ENCODE measurements around the gene EBLN2. TPM values are rescaled to one million over a fixed set of nuclear protein-coding genes. Genes with fewer than 3 reads are reported as not detected.
"Not testable (repeated sequence)": the region's sequence is repeated elsewhere in the genome, so short reads cannot be mapped to it uniquely, and the experiment has no call there.

Gene EBLN2
- total RNA-seq, 2 experiments from 2014 or later: 5.1 to 6.2 TPM

DNA sequence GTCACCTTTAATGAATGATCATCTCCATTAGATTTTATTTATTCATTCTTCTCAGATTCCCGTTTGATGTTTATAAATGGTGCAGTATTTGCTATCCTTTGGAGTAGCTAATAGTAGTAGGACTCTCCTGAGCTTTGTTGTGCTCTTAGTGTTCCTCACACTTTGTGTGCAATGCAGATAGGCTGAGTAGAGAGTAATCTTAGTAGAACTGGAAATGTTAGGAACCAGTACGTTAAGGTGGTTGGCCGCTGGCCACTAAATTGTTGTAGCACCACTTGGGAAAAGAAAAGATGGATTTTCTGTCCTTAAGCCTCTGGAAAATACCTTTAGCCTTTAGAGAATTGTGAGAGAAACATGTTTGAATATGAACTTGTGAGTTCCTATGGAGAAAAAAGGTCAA lies 19.9 kb upstream of the EBLN2 start:
- peaks cover 16% of the 10 kb centered on the region for H3K36me3 Mint-ChIP-seq
- H3K27ac Mint-ChIP-seq: no peak overlapping the region
- H3K4me1 Mint-ChIP-seq: peaks cover 42% of the 10 kb centered on the region
- no peak for DNase-seq
- CTCF ChIA-PET: interaction anchor here (1.1 kb wide), 1 partner anchor 15 kb away, joined by 3 read pairs; no protein-coding TSS in a partner anchor
- H3K27me3 Mint-ChIP-seq: no peaks in the 10 kb centered on the region
- H3K4me3 Mint-ChIP-seq: no peak overlapping the region
- ATAC-seq: no peak
- H3K9me3 Mint-ChIP-seq (ENCODE audit: low read depth): no peaks in the 10 kb centered on the region

- CTCF ChIA-PET: no interaction called here
- H3K9me3 Mint-ChIP-seq (ENCODE audit: low read depth): no peaks in the 10 kb centered on the region
- H3K27ac Mint-ChIP-seq: no peak overlapping the region
- H3K27me3 Mint-ChIP-seq: no peaks in the 10 kb centered on the region
- peaks cover 14% of the 10 kb centered on the region for H3K36me3 Mint-ChIP-seq
- DNase-seq (no peak), ATAC-seq (no peak)
- H3K4me3 Mint-ChIP-seq: no peak overlapping the region
- peaks cover 31% of the 10 kb centered on the region for H3K4me1 Mint-ChIP-seq
These were observed 18.0 kb upstream of the EBLN2 start for GRCh38 chr3:73043414-73043813.

DNA sequence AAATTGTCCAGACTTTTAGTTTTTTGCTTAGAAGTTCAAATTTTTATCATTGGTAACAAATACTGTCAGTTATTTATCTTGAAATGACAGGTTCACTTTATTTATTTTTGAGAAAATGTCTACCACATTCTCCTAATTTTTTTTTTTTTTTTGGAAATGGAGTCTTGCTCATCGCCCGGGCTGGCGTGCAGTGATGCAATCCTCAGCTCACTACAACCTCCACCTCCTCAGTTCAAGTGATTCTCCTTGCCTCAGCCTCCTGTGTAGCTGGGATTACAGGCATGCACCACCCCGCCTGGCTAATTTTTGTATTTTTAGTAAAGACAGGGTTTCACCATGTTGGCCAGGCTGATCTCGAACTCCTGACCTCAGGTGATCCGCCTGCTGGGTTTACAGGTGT lies 16.1 kb upstream of the EBLN2 start:
- Mint-ChIP-seq H3K27ac (no peak overlapping the region), H3K9me3 (ENCODE audit: low read depth) (no peaks in the 10 kb centered on the region), H3K27me3 (no peaks in the 10 kb centered on the region), H3K4me1 (peaks cover 28% of the 10 kb centered on the region), H3K36me3 (peaks cover 15% of the 10 kb centered on the region), H3K4me3 (no peak overlapping the region)
- no peak for ATAC-seq
- CTCF ChIA-PET: interaction anchor here (1.1 to 3.0 kb wide), 2 partner anchors 9 to 11 kb away, joined by 3 to 12 read pairs; no protein-coding TSS in a partner anchor
- no peak for DNase-seq

- Mint-ChIP-seq H3K4me1 (peaks cover 28% of the 10 kb centered on the region), H3K27ac (no peak overlapping the region), H3K9me3 (ENCODE audit: low read depth) (no peaks in the 10 kb centered on the region), H3K36me3 (peaks cover 17% of the 10 kb centered on the region), H3K4me3 (no peak overlapping the region), H3K27me3 (no peaks in the 10 kb centered on the region)
- CTCF ChIA-PET: interaction anchor here (3.0 kb wide), 1 partner anchor 10 kb away, joined by 12 read pairs; no protein-coding TSS in a partner anchor
- DNase-seq (no peak), ATAC-seq (no peak)
These were observed 15.3 kb upstream of the EBLN2 start for GRCh38 chr3:73046195-73046594.

DNA sequence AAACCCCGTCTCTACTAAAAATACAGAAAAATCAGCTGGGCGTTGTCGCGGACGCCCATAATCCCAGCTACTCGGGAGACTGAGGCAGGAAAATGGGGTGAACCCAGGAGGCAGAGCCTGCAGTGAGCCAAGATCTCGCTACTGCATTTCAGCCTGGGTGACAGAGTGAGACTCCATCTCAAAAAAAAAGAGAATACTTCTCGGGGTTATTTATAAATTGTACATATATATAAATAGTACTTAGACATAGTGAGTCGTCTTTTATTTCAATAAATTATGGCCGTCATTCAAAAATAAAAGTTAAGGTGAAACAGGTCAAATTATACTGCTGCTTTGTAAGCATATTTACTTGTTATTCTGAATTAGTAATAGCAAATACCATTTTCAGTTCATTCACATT lies 12.1 kb upstream of the EBLN2 start:
- Mint-ChIP-seq H3K9me3 (ENCODE audit: low read depth) (no peaks in the 10 kb centered on the region), H3K36me3 (peaks cover 15% of the 10 kb centered on the region), H3K4me1 (peaks cover 13% of the 10 kb centered on the region), H3K4me3 (no peak overlapping the region), H3K27me3 (no peaks in the 10 kb centered on the region), H3K27ac (no peak overlapping the region)
- ATAC-seq (no peak), DNase-seq (no peak)
- CTCF ChIA-PET: no interaction called here

GRCh38 chr3:73052857-73053256 lies 8.6 kb upstream of the EBLN2 start:
- Mint-ChIP-seq H3K36me3 (peaks cover 10% of the 10 kb centered on the region), H3K4me3 (no peak overlapping the region), H3K4me1 (peaks cover 13% of the 10 kb centered on the region), H3K27ac (no peak overlapping the region), H3K27me3 (no peaks in the 10 kb centered on the region), H3K9me3 (ENCODE audit: low read depth) (no peaks in the 10 kb centered on the region)
- CTCF ChIA-PET: interaction anchor here (2.3 to 5.6 kb wide), 2 partner anchors 112 to 201 kb away, joined by 6 to 65 read pairs; no protein-coding TSS in a partner anchor
- DNase-seq: no peak
- ATAC-seq: no peak

GRCh38 chr3:73055583-73055982 lies 5.9 kb upstream of the EBLN2 start:
- Mint-ChIP-seq H3K4me1 (peaks cover 12% of the 10 kb centered on the region), H3K9me3 (ENCODE audit: low read depth) (no peaks in the 10 kb centered on the region), H3K27ac (no peak overlapping the region), H3K4me3 (no peak overlapping the region), H3K36me3 (peaks cover 9% of the 10 kb centered on the region), H3K27me3 (no peaks in the 10 kb centered on the region)
- ATAC-seq: no peak
- CTCF ChIA-PET: interaction anchor here (0.7 to 5.6 kb wide), 12 partner anchors 9 to 447 kb away, joined by 3 to 65 read pairs (median 4); partner anchors contain the start of gene PPP4R2
- DNase-seq: no peak

DNA sequence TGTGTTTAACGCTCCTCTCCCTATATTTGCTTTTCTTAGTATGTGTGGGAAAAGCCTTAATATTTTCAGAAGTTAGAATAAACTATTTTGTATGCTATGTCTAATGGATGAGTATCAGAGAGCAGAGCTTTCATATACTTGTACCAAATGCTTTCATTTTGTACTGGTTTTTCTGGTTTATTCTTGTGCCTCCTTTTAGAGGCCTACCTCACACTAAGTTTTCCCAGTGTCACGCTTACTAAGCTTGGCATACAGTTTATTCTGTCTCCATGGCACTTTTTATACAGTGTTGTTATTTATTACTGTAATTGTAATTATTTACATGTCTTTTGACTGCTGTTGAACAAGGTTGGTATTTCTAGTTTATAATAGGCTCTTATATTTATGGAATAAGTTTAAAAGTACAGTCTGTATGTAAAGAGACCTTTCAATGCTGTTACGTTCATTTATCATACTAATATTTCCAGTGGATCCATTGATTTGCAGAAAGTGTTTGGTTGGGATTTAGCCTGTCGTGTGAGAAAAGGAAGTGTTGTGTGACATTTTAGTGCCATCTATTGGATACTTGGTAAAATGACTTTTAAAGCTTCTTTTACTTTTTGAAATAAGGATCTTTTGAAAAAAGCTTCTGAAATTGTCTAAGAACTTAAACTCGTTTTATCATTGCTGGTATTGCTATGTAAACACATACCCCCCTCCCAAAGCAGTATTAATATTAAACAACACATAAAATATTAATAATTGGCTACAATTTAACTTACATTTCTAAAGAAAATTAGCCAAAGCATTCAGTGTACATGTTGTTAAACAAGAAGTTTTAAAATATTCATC lies 5.2 kb upstream of the EBLN2 start:
- Mint-ChIP-seq H3K36me3 (peaks cover 7% of the 10 kb centered on the region), H3K9me3 (ENCODE audit: low read depth) (no peaks in the 10 kb centered on the region), H3K4me3 (no peak overlapping the region), H3K4me1 (peaks cover 10% of the 10 kb centered on the region), H3K27me3 (no peaks in the 10 kb centered on the region), H3K27ac (no peak overlapping the region)
- CTCF ChIA-PET: interaction anchor here (0.6 to 5.6 kb wide), 30 partner anchors 9 to 446 kb away, joined by 3 to 65 read pairs (median 3); partner anchors contain the start of genes PPP4R2 and SHQ1
- DNase-seq (no peak), ATAC-seq (no peak)

DNA sequence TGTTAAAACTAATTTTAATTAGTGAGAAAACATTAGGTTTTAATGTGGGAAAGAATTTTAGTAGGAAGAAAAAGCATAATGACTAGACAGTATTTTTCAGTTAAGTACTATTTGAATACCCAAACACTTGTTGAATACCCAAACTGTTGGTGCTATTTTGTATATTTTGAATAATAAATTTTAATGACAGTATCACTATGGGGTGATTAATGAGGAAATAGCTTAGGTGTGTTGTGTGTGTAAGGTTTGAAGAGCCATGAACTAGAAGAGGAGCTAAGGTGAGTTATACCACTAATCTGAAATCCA lies 4.7 kb upstream of the EBLN2 start:
- no peak overlapping the region for H3K27ac Mint-ChIP-seq
- no peaks in the 10 kb centered on the region for H3K27me3 Mint-ChIP-seq
- DNase-seq (no peak), ATAC-seq (no peak)
- CTCF ChIA-PET: interaction anchor here (0.6 to 5.6 kb wide), 24 partner anchors 10 to 298 kb away, joined by 3 to 65 read pairs (median 4); partner anchors contain the start of genes PPP4R2 and SHQ1
- H3K4me3 Mint-ChIP-seq: no peak overlapping the region
- H3K36me3 Mint-ChIP-seq: peaks cover 6% of the 10 kb centered on the region
- H3K9me3 Mint-ChIP-seq (ENCODE audit: low read depth): no peaks in the 10 kb centered on the region
- peaks cover 10% of the 10 kb centered on the region for H3K4me1 Mint-ChIP-seq

DNA sequence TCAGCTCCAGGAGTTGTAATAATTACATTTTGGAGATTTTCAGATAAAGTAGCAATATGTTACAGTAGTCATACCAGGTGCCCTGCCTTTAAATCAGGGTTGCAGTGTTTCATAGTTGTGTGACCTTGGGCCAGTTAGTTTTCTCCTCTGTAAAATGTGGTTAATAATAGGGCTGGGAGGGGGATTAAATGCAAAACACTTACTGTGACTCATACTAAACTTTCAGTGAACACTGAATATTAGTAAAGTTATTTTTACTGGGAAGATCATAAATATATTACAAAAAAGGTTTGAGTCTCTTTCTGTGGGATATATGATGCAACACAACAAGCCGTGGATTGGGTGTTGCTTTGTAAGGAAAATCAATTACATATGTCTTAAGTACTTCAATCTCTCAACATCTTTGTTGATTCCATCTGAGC lies 1.1 kb upstream of the EBLN2 start:
- Mint-ChIP-seq H3K27ac (no peak overlapping the region), H3K36me3 (peaks cover 27% of the 10 kb centered on the region), H3K27me3 (no peaks in the 10 kb centered on the region), H3K4me3 (no peak overlapping the region), H3K4me1 (peaks cover 8% of the 10 kb centered on the region), H3K9me3 (ENCODE audit: low read depth) (no peaks in the 10 kb centered on the region)
- ATAC-seq (no peak), DNase-seq (no peak)
- CTCF ChIA-PET: interaction anchor here (1.0 kb wide), 2 partner anchors 94 to 122 kb away, joined by 3 read pairs; no protein-coding TSS in a partner anchor

- not testable (repeated sequence) for H3K4me3 Mint-ChIP-seq; H3K27me3 Mint-ChIP-seq; H3K27ac Mint-ChIP-seq; ATAC-seq; H3K9me3 Mint-ChIP-seq (ENCODE audit: low read depth); DNase-seq
- H3K36me3 Mint-ChIP-seq: peaks cover 29% of the 10 kb centered on the region
- peaks cover 11% of the 10 kb centered on the region for H3K4me1 Mint-ChIP-seq
- CTCF ChIA-PET: interaction anchor here (0.7 to 1.3 kb wide), 4 partner anchors 10 to 62 kb away, joined by 3 to 5 read pairs (median 4); no protein-coding TSS in a partner anchor
These were observed 4.8 kb downstream of the EBLN2 start for GRCh38 chr3:73066243-73066642.

DNA sequence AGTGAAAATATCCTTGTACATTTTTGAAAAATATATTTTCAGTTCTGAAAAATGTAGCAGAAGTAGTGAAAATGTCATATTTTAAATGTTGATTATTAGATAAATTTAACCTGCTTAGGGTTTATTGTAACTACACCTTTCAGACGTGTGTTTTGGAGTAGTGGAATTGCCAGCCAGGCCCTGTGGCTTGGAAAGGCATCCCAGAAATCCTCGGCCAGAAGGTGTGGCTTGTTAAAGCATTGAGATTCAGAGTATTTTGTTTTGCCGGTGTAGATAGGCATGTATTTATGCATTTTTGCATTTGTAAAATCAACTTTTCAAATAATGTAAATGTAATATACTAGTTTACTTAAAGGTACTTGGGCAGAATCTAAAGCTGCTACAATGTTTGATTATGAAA lies 7.0 kb downstream of the EBLN2 start:
- CTCF ChIA-PET: no interaction called here
- H3K4me3 Mint-ChIP-seq: no peak overlapping the region
- no peak for ATAC-seq
- H3K27me3 Mint-ChIP-seq: no peaks in the 10 kb centered on the region
- H3K9me3 Mint-ChIP-seq (ENCODE audit: low read depth): no peaks in the 10 kb centered on the region
- no peak overlapping the region for H3K27ac Mint-ChIP-seq
- H3K36me3 Mint-ChIP-seq: peaks cover 19% of the 10 kb centered on the region
- no peak for DNase-seq
- peaks cover 31% of the 10 kb centered on the region for H3K4me1 Mint-ChIP-seq

- Mint-ChIP-seq H3K4me1 (peaks cover 35% of the 10 kb centered on the region), H3K27ac (no peak overlapping the region), H3K36me3 (peaks cover 17% of the 10 kb centered on the region), H3K4me3 (no peak overlapping the region), H3K9me3 (ENCODE audit: low read depth) (no peaks in the 10 kb centered on the region), H3K27me3 (no peaks in the 10 kb centered on the region)
- CTCF ChIA-PET: no interaction called here
- ATAC-seq: no peak
- DNase-seq: no peak
These were observed 7.7 kb downstream of the EBLN2 start for GRCh38 chr3:73069187-73069586.
